HEK293 (cell line): ENCODE measurements around the gene PRKAG2.
"Not testable (repeated sequence)": the region's sequence is repeated elsewhere in the genome, so short reads cannot be mapped to it uniquely, and the experiment has no call there.

Source experiments
- CTCF ChIP-seq: fragments of 450-650 bp; formaldehyde crosslinking; IDR thresholded peaks from 2 replicates; pipeline ENCODE4 v1.5.1; 2016; ENCODE audit warnings: missing biosample characterization, missing genetic modification characterization
- EGR2 ChIP-seq: fragments of 450-650 bp; formaldehyde crosslinking; IDR thresholded peaks from 2 replicates; pipeline ENCODE4 v1.5.1; 2016; ENCODE audit warnings: low read depth, missing biosample characterization, missing genetic modification characterization
- FEZF1 ChIP-seq: fragments of 450-650 bp; formaldehyde crosslinking; IDR thresholded peaks from 2 replicates; pipeline ENCODE4 v1.5.1; 2016; ENCODE audit warnings: missing biosample characterization, missing genetic modification characterization
- KLF17 ChIP-seq: fragments of 450-650 bp; formaldehyde crosslinking; IDR thresholded peaks from 2 replicates; pipeline ENCODE4 v1.5.1; 2016; ENCODE audit warnings: missing biosample characterization, missing genetic modification characterization
- MZF1 ChIP-seq: fragments of 450-650 bp; formaldehyde crosslinking; IDR thresholded peaks from 2 replicates; pipeline ENCODE4 v1.5.1; 2017; ENCODE audit warnings: missing biosample characterization, missing genetic modification characterization, borderline replicate concordance
- REPIN1 ChIP-seq: fragments of 450-650 bp; formaldehyde crosslinking; IDR thresholded peaks from 2 replicates; pipeline ENCODE4 v1.5.1; 2017; ENCODE audit warnings: missing biosample characterization, missing genetic modification characterization, low read depth
- REST ChIP-seq: fragments of 450-650 bp; formaldehyde crosslinking; IDR thresholded peaks from 2 replicates; pipeline ENCODE4 v1.5.1; 2016; ENCODE audit warnings: missing biosample characterization, missing genetic modification characterization
- TCF7L2 ChIP-seq: IDR thresholded peaks from 2 replicates; pipeline ENCODE4 v1.6.1; 2011; ENCODE audit warnings: low read depth, mild to moderate bottlenecking, inconsistent platforms, low read length, moderate library complexity, borderline replicate concordance
- ZNF138 ChIP-seq: fragments of 450-650 bp; formaldehyde crosslinking; IDR thresholded peaks from 2 replicates; pipeline ENCODE4 v1.5.1; 2016; ENCODE audit warnings: missing biosample characterization, missing genetic modification characterization, borderline replicate concordance
- ZNF140 ChIP-seq: fragments of 450-650 bp; formaldehyde crosslinking; IDR thresholded peaks from 2 replicates; pipeline ENCODE4 v1.5.1; 2016; ENCODE audit warnings: missing biosample characterization, missing genetic modification characterization
- ZNF146 ChIP-seq: fragments of 450-650 bp; formaldehyde crosslinking; IDR thresholded peaks from 2 replicates; pipeline ENCODE4 v1.5.1; 2016; ENCODE audit warnings: missing biosample characterization, missing genetic modification characterization
- ZNF558 ChIP-seq: fragments of 450-650 bp; formaldehyde crosslinking; IDR thresholded peaks from 2 replicates; pipeline ENCODE4 v1.5.1; 2016; ENCODE audit warnings: missing biosample characterization, missing genetic modification characterization
- ZNF639 ChIP-seq: fragments of 450-650 bp; formaldehyde crosslinking; IDR thresholded peaks from 2 replicates; pipeline ENCODE4 v1.5.1; 2016; ENCODE audit warnings: missing biosample characterization, missing genetic modification characterization

GRCh38 chr7:151573046-151573445 is 303.9 kb downstream of the PRKAG2 start:
- TF ChIP-seq REST (tag by site-specific recombination); CTCF (tag by site-specific recombination); MZF1; ZNF138 (tag by site-specific recombination); REPIN1 (tag by site-specific recombination); ZNF639; ZNF146 (tag by site-specific recombination); ZNF140 (tag by site-specific recombination); EGR2 (tag by site-specific recombination); ZNF558 (tag by site-specific recombination); FEZF1 (tag by site-specific recombination); TCF7L2; KLF17 (tag by site-specific recombination): not testable (repeated sequence)
